Ovary (tissue), 3 donors: Measurements from ENCODE around the gene ZFP3.

Source experiments
- POLR2A ChIP-seq: fragments of 450-650 bp; IDR thresholded peaks from one replicate; pipeline ENCODE4 v1.6.1; 2017; ENCODE audit warnings: antibody characterized with exemption, mild to moderate bottlenecking, moderate library complexity
- TF ChIP-seq, protein P1 (sequence below), 3 donors: fragments of 450-650 bp in 2 of 3; fragments of 200-600 bp in 1 of 3; IDR thresholded peaks; one replicate each; pipeline versions ENCODE4 v1.5.1 to v1.8.0; 2016 to 2022; ENCODE audit warnings: antibody characterized with exemption in 3 of 3, mild to moderate bottlenecking in 1 of 3
- donor health status: DM: no; HTN: no; CAD: no.

DNA sequence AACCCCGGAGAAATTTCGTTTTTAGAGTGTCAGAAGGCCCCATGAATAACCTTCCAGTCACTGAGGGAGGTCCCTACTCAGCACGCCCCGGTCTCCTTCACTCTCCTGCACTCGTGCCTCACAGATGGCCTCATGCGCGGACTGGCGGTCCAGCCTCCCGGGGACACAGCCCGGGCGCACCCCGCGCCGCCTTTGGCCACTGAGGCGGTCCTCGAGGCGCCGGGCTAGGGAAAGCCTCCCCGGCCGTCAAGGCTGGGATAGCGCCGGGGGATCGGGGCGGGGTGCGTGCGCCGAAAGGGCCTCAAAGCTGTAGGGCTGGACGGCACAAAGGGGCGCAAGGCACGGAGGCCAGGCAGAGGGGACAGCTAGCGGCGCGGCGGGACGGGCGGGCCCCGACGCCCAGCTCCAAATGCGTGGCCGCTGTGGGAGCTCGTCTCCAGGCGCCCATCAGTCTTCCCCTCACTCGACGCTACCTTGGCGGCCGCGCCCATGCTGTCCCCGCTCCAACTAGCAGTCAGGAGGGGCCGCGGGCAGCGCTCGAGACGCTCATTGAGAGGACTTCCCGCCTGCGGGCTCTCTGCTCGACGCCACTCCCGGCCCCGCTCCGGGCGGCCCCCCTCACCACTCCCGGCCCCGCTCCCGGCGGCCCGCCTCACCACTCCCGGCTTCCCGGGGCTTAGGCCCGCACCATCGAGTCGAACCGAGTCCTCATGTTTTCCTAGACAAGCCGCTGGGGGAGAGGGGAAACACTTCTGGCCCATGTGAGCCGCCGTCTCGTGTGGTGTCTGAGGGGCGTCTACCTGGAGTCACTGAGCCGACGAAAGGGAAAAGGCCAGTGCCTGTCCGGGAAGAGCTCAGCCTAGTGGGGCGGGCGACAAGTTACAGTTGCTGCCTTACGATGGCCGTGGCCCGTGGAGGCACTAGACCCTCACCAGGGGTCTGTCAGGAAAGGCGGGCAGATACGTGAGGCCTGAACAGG, 37.7 kb downstream of the ZFP3 start, which contains the start of gene USP6:
- TF ChIP-seq, protein P1, sequence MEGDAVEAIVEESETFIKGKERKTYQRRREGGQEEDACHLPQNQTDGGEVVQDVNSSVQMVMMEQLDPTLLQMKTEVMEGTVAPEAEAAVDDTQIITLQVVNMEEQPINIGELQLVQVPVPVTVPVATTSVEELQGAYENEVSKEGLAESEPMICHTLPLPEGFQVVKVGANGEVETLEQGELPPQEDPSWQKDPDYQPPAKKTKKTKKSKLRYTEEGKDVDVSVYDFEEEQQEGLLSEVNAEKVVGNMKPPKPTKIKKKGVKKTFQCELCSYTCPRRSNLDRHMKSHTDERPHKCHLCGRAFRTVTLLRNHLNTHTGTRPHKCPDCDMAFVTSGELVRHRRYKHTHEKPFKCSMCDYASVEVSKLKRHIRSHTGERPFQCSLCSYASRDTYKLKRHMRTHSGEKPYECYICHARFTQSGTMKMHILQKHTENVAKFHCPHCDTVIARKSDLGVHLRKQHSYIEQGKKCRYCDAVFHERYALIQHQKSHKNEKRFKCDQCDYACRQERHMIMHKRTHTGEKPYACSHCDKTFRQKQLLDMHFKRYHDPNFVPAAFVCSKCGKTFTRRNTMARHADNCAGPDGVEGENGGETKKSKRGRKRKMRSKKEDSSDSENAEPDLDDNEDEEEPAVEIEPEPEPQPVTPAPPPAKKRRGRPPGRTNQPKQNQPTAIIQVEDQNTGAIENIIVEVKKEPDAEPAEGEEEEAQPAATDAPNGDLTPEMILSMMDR (IDR thresholded peaks at IDR 0.05) = no peak
- TF ChIP-seq POLR2A = no peak
